Activated CD4-positive, alpha-beta T cell treated with anti-CD3 and anti-CD28 coated beads, Interleukin-2, amount 50 U/mL, for 16 hours (primary cell): ENCODE measurements around the gene MEGF11.
"Not testable (repeated sequence)": the region's sequence is repeated elsewhere in the genome, so short reads cannot be mapped to it uniquely, and the experiment has no call there.

Experiments
- DNase-seq: peaks from one replicate; pipeline ENCODE4 v3.0.0-alpha.2; 2020

Gene MEGF11

DNA sequence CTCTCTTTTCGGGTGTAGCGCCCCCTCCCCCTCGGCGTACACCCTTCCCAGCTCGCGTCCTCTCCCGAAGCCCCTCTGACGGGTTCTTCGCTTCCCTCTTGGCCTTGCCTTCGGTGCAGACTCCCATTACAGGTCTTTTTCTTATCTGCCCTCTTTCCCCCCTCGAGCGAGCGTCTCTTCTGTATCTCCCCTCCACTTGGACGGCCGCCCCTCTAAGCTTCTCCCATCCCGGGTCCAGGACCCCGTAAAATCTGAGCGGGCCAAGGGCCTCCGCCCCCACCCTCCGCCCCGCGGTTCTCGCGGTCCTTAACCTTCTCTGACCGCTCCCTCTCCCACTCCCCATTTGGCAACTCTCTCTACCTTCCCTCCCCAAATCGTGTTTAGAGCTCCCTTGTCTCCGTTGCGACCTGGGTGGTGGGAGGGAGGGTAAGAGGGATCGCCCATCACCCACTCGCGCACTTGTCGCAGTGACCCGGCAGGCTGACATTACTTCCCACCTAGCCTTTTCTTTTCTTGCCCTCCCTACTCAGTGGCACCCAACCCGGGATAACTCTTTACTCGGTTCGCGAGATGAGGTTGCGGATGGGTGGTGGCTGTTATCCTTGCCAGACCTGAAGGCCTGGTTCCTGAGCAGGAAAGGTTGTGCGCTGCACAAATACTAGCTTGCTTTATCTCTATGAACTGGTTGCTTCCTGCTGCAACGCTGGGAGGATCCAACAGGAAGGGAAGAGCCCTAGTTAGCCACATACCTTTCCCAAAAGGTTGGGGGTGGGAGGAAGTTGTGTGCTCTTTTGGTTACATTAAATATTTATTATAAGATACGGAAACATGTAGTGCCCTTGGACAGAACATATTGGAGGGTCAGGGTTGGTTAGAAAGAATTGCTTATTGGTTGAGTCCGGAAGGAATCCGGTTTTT, 383.3 kb downstream of the MEGF11 start:
- DNase-seq: peak; percentile 27

GRCh38 chr15:65869126-65869953, 384.2 kb downstream of the MEGF11 start, which contains the start of gene RAB11A:
Gene RAB11A, plus strand, starts transcription at chr15:65869491. Its CDS starts 95 bp downstream, at chr15:65869586.
- peak; percentile 97 for DNase-seq

GRCh38 chr15:65868546-65869125, 384.9 kb downstream of the MEGF11 start:
- no peak for DNase-seq

- DNase-seq: not testable (repeated sequence)
Measured at GRCh38 chr15:65867933-65868332, 385.6 kb downstream of the MEGF11 start.

DNA sequence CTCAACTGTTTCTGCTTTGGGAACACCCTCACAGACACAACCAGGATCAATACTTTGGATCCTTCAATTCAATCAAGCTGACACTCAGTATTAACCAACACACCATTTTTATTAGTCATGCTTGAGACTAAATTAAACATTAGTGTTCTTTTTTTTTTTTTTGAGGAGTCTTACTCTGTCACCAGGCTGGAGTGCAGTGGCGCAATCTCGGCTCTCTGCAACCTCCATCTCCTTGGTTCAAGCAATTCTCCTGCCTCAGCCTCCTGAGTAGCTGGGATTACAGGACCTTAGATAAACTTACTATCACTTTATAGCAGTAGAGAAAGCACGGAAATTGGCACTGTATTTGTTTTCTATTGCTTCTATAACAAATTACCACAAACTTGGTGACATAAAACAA, 386.3 kb downstream of the MEGF11 start:
- DNase-seq: no peak

DNA sequence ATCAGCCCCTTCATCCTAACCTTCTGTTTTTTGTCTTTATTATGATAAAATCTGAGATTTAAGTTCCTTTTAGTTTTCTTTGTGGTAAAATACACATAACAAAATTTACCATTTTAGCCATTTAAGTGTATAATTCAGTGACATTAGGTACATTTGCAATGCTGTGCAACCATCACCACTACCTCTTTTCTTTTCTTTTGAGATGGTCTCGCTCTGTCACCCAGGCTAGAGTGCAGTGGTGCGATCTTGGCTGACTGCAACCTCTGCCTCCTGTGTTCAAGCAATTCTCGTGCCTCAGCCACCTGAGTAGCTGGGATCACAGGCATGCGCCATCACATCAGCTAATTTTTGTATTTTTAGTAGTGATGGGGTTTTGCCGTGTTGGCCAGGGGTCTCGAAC, 390.4 kb downstream of the MEGF11 start:
- DNase-seq: no peak

DNA sequence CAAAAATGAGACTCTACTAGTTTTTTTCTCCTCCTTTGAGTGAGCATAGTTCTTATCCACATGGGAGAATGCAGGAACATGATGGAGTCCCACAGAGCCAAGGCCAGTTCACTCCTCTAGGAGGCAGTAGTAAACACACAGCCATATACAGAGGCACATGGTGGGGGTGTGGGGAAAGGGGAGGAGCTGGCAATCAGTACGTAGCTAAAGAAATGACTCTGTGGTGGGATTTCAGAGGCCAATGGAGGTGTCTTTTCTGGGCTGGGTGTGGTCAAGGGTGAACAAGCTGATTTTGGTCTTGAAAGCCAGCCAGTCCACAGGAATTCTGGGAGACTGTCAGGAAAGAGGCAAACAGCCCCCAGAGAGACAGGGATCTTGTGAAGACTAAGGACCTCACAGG, 390.9 kb downstream of the MEGF11 start:
- peak; percentile 78 for DNase-seq

- DNase-seq: peak; percentile 5
Measured at GRCh38 chr15:65857718-65858402, 395.7 kb downstream of the MEGF11 start.

GRCh38 chr15:65856821-65857455, 396.6 kb downstream of the MEGF11 start:
- DNase-seq: peak; percentile 80

- DNase-seq: no peak
Measured at GRCh38 chr15:65851981-65852380, 401.6 kb downstream of the MEGF11 start.

- no peak for DNase-seq
Measured at GRCh38 chr15:65847989-65848388, 405.6 kb downstream of the MEGF11 start.

GRCh38 chr15:65845826-65846519, 407.6 kb downstream of the MEGF11 start:
- DNase-seq: no peak
